Nephron progenitor cell (in vitro differentiated cells): Measurements from ENCODE around the gene POGZ.
A peak's percentile ranks its signal among the peaks of the same experiment; 100 is the strongest.

Experiments used
- DNase-seq: peaks from one replicate; pipeline ENCODE4 v3.0.0; 2021
- H3K27ac Mint-ChIP-seq: 2 replicates; pipeline ENCODE4 v1.8.0; 2021; ENCODE audit warnings: mild to moderate bottlenecking, moderate library complexity, mixed read lengths
- H3K27me3 Mint-ChIP-seq: 2 replicates; pipeline ENCODE4 v1.8.0; 2021; ENCODE audit warnings: mild to moderate bottlenecking, low read depth, mixed read lengths; ENCODE audit not compliant: poor library complexity
- H3K36me3 Mint-ChIP-seq: 2 replicates; pipeline ENCODE4 v1.8.0; 2021; ENCODE audit warnings: low read depth, mixed read lengths
- H3K4me1 Mint-ChIP-seq: 2 replicates; pipeline ENCODE4 v1.8.0; 2021; ENCODE audit warnings: mixed read lengths
- H3K4me3 Mint-ChIP-seq: 2 replicates; pipeline ENCODE4 v1.8.0; 2021; ENCODE audit warnings: mild to moderate bottlenecking, moderate library complexity, mixed read lengths
- H3K9me3 Mint-ChIP-seq: 2 replicates; pipeline ENCODE4 v1.8.0; 2021; ENCODE audit warnings: mild to moderate bottlenecking, moderate library complexity, mixed read lengths
- TF ChIP-seq, protein P1 (sequence below): fragments of 200-600 bp; sonication (generic); IDR thresholded peaks from 2 replicates; pipeline ENCODE4 v1.5.0; 2021; ENCODE audit warnings: antibody characterized with exemption

Gene POGZ, protein sequence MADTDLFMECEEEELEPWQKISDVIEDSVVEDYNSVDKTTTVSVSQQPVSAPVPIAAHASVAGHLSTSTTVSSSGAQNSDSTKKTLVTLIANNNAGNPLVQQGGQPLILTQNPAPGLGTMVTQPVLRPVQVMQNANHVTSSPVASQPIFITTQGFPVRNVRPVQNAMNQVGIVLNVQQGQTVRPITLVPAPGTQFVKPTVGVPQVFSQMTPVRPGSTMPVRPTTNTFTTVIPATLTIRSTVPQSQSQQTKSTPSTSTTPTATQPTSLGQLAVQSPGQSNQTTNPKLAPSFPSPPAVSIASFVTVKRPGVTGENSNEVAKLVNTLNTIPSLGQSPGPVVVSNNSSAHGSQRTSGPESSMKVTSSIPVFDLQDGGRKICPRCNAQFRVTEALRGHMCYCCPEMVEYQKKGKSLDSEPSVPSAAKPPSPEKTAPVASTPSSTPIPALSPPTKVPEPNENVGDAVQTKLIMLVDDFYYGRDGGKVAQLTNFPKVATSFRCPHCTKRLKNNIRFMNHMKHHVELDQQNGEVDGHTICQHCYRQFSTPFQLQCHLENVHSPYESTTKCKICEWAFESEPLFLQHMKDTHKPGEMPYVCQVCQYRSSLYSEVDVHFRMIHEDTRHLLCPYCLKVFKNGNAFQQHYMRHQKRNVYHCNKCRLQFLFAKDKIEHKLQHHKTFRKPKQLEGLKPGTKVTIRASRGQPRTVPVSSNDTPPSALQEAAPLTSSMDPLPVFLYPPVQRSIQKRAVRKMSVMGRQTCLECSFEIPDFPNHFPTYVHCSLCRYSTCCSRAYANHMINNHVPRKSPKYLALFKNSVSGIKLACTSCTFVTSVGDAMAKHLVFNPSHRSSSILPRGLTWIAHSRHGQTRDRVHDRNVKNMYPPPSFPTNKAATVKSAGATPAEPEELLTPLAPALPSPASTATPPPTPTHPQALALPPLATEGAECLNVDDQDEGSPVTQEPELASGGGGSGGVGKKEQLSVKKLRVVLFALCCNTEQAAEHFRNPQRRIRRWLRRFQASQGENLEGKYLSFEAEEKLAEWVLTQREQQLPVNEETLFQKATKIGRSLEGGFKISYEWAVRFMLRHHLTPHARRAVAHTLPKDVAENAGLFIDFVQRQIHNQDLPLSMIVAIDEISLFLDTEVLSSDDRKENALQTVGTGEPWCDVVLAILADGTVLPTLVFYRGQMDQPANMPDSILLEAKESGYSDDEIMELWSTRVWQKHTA (N-terminal part only)

GRCh38 chr1:151459331-151460046 lies at the start of gene POGZ:
TSS of gene POGZ (minus strand) at chr1:151459494. CDS start at chr1:151442204, 17,290 bp downstream.
- H3K9me3 Mint-ChIP-seq = no peaks in the 10 kb centered on the region
- H3K27me3 Mint-ChIP-seq = peaks cover 31% of the 10 kb centered on the region
- peaks cover 9% of the 10 kb centered on the region for H3K36me3 Mint-ChIP-seq
- peaks cover 13% of the 10 kb centered on the region for H3K4me1 Mint-ChIP-seq
- H3K27ac Mint-ChIP-seq = peak within 1 kb of the TSS; percentile 83
- peak; percentile 89 for DNase-seq
- H3K4me3 Mint-ChIP-seq = peak within 1 kb of the TSS; percentile 90
- TF ChIP-seq, protein P1, sequence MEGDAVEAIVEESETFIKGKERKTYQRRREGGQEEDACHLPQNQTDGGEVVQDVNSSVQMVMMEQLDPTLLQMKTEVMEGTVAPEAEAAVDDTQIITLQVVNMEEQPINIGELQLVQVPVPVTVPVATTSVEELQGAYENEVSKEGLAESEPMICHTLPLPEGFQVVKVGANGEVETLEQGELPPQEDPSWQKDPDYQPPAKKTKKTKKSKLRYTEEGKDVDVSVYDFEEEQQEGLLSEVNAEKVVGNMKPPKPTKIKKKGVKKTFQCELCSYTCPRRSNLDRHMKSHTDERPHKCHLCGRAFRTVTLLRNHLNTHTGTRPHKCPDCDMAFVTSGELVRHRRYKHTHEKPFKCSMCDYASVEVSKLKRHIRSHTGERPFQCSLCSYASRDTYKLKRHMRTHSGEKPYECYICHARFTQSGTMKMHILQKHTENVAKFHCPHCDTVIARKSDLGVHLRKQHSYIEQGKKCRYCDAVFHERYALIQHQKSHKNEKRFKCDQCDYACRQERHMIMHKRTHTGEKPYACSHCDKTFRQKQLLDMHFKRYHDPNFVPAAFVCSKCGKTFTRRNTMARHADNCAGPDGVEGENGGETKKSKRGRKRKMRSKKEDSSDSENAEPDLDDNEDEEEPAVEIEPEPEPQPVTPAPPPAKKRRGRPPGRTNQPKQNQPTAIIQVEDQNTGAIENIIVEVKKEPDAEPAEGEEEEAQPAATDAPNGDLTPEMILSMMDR = no peak

- Mint-ChIP-seq H3K36me3 (no peaks in the 10 kb centered on the region), H3K27me3 (peaks cover 53% of the 10 kb centered on the region), H3K9me3 (no peaks in the 10 kb centered on the region), H3K4me3 (no peak overlapping the region), H3K4me1 (peaks cover 32% of the 10 kb centered on the region), H3K27ac (no peak overlapping the region)
- no peak for DNase-seq
- TF ChIP-seq, protein P1 = no peak
Measured at GRCh38 chr1:151508833-151509232, 49.5 kb upstream of the POGZ start.

DNA sequence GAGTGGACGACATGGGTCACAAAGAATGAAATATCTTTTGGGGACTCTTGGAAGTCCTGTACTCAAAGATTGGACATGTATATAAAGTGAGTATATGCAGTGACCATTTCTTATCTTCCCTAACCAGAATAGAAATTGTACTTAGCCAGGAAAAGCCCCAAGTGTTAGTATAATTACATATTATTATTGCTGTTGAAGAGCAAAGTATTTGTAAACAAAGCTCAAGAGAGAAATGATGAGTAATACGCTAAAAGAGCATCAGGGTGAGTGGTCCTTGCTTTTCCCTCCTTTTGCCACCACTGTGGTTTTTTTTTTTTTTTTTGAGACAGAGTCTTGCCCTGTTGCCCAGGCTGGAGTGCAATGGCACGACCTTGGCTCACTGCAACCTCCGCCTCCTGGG lies 45.5 kb upstream of the POGZ start:
- TF ChIP-seq, protein P1 = no peak
- peaks cover 11% of the 10 kb centered on the region for H3K4me1 Mint-ChIP-seq
- no peak for DNase-seq
- no peak overlapping the region for H3K27ac Mint-ChIP-seq
- H3K4me3 Mint-ChIP-seq = no peak overlapping the region
- no peaks in the 10 kb centered on the region for H3K36me3 Mint-ChIP-seq
- H3K9me3 Mint-ChIP-seq = no peaks in the 10 kb centered on the region
- H3K27me3 Mint-ChIP-seq = peaks cover 44% of the 10 kb centered on the region

DNA sequence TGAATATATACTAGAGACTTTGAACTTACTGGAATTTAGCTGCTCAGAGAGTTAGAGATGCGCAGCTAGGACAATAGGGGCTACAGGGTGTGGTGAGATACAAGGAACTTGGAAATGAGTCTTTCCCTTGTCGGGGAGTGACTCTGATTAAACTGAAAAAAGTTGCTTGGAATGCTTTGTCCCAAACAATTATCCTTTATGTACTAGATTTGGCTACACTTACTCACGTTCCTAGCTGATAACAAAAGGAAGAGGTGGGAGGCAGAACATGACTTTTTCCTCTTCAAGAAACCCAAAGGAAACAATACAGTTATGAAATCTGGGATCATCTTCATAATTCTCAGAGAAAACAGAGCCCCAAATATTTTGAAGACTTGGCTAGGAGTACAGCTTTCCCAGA lies 45.0 kb upstream of the POGZ start:
- no peaks in the 10 kb centered on the region for H3K9me3 Mint-ChIP-seq
- H3K4me1 Mint-ChIP-seq = peaks cover 11% of the 10 kb centered on the region
- DNase-seq = no peak
- TF ChIP-seq, protein P1 = no peak
- no peaks in the 10 kb centered on the region for H3K36me3 Mint-ChIP-seq
- H3K4me3 Mint-ChIP-seq = no peak overlapping the region
- no peak overlapping the region for H3K27ac Mint-ChIP-seq
- peaks cover 45% of the 10 kb centered on the region for H3K27me3 Mint-ChIP-seq
